ENCODE results near the gene HTR3D. TPM values are rescaled to one million over a fixed set of nuclear protein-coding genes. Genes with fewer than 3 reads are reported as not detected.

The HTR3D gene
- total and polyA plus RNA-seq, 10 of the 15 experiments (the other 5 are each of a cell fraction or from before 2014, with no cell fraction given) = not detected

DNA sequence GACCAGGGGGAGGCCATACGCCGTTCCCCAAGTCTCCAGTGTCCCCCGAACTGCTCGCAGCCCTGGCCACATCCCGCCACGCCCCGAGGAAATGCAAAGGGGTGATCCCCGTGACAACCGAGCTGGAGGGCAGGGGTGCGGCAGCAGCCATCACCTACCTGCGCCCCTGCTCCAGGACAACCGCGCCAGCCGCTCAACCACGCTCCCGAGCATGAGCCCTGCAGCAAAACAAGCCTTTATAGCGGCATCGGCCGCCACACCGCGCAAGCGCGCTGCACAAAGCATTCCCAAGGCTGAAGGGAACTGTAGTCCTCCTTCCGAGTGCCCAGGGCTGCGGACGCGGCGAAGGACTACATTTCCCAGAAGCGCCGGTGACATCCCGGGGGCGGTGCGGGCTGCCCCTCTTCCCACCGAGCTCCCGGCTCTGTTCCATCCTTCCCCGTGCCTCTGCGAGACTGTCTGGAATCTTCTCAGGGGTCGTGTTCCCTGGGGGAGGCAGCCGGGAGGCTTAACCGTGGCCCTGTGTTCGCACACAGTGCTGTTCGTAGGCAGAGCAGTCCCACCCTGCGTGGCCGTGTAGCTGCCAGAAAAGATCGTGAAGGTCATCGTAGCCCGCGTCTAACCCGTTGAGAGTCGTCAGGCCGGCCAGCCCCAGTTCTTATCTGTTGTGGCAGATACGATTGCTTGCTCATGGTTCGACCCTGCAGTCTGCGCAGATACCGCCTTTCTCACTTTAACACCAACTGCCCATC lies 13.7 kb upstream of the HTR3D start, which contains the start of gene ABCC5 (continued):
- TF ChIP-seq, protein P1, sequence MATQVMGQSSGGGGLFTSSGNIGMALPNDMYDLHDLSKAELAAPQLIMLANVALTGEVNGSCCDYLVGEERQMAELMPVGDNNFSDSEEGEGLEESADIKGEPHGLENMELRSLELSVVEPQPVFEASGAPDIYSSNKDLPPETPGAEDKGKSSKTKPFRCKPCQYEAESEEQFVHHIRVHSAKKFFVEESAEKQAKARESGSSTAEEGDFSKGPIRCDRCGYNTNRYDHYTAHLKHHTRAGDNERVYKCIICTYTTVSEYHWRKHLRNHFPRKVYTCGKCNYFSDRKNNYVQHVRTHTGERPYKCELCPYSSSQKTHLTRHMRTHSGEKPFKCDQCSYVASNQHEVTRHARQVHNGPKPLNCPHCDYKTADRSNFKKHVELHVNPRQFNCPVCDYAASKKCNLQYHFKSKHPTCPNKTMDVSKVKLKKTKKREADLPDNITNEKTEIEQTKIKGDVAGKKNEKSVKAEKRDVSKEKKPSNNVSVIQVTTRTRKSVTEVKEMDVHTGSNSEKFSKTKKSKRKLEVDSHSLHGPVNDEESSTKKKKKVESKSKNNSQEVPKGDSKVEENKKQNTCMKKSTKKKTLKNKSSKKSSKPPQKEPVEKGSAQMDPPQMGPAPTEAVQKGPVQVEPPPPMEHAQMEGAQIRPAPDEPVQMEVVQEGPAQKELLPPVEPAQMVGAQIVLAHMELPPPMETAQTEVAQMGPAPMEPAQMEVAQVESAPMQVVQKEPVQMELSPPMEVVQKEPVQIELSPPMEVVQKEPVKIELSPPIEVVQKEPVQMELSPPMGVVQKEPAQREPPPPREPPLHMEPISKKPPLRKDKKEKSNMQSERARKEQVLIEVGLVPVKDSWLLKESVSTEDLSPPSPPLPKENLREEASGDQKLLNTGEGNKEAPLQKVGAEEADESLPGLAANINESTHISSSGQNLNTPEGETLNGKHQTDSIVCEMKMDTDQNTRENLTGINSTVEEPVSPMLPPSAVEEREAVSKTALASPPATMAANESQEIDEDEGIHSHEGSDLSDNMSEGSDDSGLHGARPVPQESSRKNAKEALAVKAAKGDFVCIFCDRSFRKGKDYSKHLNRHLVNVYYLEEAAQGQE (IDR thresholded peaks at IDR 0.05; ENCODE audit: low read depth, low read length) = no peak
- no peak for TF ChIP-seq DPF2 (IDR thresholded peaks at IDR 0.05)
- TF ChIP-seq ZNF274 (IDR thresholded peaks at IDR 0.05; ENCODE audit: insufficient read depth, insufficient read length) = no peak
- TF ChIP-seq, protein P2, sequence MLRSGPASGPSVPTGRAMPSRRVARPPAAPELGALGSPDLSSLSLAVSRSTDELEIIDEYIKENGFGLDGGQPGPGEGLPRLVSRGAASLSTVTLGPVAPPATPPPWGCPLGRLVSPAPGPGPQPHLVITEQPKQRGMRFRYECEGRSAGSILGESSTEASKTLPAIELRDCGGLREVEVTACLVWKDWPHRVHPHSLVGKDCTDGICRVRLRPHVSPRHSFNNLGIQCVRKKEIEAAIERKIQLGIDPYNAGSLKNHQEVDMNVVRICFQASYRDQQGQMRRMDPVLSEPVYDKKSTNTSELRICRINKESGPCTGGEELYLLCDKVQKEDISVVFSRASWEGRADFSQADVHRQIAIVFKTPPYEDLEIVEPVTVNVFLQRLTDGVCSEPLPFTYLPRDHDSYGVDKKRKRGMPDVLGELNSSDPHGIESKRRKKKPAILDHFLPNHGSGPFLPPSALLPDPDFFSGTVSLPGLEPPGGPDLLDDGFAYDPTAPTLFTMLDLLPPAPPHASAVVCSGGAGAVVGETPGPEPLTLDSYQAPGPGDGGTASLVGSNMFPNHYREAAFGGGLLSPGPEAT (IDR thresholded peaks at IDR 0.05; ENCODE audit: low read depth) = peak; percentile 38; the same call in 1 of the 2 replicates
- no peak for TF ChIP-seq GABPA (IDR thresholded peaks at IDR 0.05; ENCODE audit: low read depth)
- TF ChIP-seq POU2F2 (IDR thresholded peaks at IDR 0.05; ENCODE audit: borderline replicate concordance, low read depth, low read length) = peak; percentile 43; the same call in 1 of the 3 replicates
- no peak for TF ChIP-seq HDAC6 (IDR thresholded peaks at IDR 0.05; ENCODE audit: unreplicated experiment)
- TF ChIP-seq, protein P3, sequence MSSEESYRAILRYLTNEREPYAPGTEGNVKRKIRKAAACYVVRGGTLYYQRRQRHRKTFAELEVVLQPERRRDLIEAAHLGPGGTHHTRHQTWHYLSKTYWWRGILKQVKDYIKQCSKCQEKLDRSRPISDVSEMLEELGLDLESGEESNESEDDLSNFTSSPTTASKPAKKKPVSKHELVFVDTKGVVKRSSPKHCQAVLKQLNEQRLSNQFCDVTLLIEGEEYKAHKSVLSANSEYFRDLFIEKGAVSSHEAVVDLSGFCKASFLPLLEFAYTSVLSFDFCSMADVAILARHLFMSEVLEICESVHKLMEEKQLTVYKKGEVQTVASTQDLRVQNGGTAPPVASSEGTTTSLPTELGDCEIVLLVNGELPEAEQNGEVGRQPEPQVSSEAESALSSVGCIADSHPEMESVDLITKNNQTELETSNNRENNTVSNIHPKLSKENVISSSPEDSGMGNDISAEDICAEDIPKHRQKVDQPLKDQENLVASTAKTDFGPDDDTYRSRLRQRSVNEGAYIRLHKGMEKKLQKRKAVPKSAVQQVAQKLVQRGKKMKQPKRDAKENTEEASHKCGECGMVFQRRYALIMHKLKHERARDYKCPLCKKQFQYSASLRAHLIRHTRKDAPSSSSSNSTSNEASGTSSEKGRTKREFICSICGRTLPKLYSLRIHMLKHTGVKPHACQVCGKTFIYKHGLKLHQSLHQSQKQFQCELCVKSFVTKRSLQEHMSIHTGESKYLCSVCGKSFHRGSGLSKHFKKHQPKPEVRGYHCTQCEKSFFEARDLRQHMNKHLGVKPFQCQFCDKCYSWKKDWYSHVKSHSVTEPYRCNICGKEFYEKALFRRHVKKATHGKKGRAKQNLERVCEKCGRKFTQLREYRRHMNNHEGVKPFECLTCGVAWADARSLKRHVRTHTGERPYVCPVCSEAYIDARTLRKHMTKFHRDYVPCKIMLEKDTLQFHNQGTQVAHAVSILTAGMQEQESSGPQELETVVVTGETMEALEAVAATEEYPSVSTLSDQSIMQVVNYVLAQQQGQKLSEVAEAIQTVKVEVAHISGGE (CRISPR knock-in tag; IDR thresholded peaks at IDR 0.05) = no peak
- peak; percentile 71 for TF ChIP-seq NR2F1 (conservative IDR thresholded peaks at IDR 0.05)
- 0 out of 2 replicates have a peak, but pooled peaks have one; percentile 23 for TF ChIP-seq CHD2 (IDR thresholded peaks at IDR 0.05; ENCODE audit: borderline replicate concordance, low read depth, low read length)
- TF ChIP-seq, protein P4, sequence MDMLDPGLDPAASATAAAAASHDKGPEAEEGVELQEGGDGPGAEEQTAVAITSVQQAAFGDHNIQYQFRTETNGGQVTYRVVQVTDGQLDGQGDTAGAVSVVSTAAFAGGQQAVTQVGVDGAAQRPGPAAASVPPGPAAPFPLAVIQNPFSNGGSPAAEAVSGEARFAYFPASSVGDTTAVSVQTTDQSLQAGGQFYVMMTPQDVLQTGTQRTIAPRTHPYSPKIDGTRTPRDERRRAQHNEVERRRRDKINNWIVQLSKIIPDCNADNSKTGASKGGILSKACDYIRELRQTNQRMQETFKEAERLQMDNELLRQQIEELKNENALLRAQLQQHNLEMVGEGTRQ (IDR thresholded peaks at IDR 0.05; ENCODE audit: borderline replicate concordance, low read depth, low read length) = no peak
- no peak for TF ChIP-seq CBX3 (IDR thresholded peaks at IDR 0.05; ENCODE audit: borderline replicate concordance, low read depth)
- TF ChIP-seq PML (IDR thresholded peaks at IDR 0.05; ENCODE audit: low read length) = no peak
- TF ChIP-seq EED (IDR thresholded peaks at IDR 0.05; ENCODE audit: low read depth) = peak; percentile 8; the same call in 1 of the 2 replicates
- TF ChIP-seq KAT2A (conservative IDR thresholded peaks at IDR 0.05; ENCODE audit: control insufficient read depth, low read depth, low read length) = no peak
